Left colon (tissue), 2 donors: ENCODE results near the gene SLC38A3. TPM values are rescaled to one million over a fixed set of nuclear protein-coding genes. Genes with fewer than 3 reads are reported as not detected.
"Not testable (repeated sequence)": the region's sequence is repeated elsewhere in the genome, so short reads cannot be mapped to it uniquely, and the experiment has no call there.

Experiments used
- ATAC-seq: fragments of 200-7000 bp; cut with Tn5 transposase; one replicate; pipeline ENCODE4 v1.9.1; 2020; ENCODE audit warnings: mild to moderate bottlenecking, moderate library complexity
- DNase-seq, 2 donors: peaks; one replicate each; pipeline ENCODE4 v3.0.0-alpha.2; 2020
- intact Hi-C, 2 donors: fragments of 100-400 bp; cut with DNase I in 1 of 2; cut with micrococcal nuclease in 1 of 2; formaldehyde crosslinking; loops; one replicate each; pipeline versions ENCODE4 v1.11.2 to v1.14.0; 2022; cut with DNase I, micrococcal nuclease
- total RNA-seq, 2 donors: library from RNA; stranded (reverse); fragmentation: NEBNext Ultra II Directional; extraction: Animal tissue kit (Norgen Biotek cat#: 25700); gene quantifications; one replicate each; pipeline ENCODE4 v1.2.1, GENCODE V29; 2021
- donor health status: DM: no; HTN: no; CAD: no.
- donor health status: DM: yes; HTN: yes; CAD: no.

The SLC38A3 gene
- total RNA-seq, 2 donors from 2014 or later, result not detected

DNA sequence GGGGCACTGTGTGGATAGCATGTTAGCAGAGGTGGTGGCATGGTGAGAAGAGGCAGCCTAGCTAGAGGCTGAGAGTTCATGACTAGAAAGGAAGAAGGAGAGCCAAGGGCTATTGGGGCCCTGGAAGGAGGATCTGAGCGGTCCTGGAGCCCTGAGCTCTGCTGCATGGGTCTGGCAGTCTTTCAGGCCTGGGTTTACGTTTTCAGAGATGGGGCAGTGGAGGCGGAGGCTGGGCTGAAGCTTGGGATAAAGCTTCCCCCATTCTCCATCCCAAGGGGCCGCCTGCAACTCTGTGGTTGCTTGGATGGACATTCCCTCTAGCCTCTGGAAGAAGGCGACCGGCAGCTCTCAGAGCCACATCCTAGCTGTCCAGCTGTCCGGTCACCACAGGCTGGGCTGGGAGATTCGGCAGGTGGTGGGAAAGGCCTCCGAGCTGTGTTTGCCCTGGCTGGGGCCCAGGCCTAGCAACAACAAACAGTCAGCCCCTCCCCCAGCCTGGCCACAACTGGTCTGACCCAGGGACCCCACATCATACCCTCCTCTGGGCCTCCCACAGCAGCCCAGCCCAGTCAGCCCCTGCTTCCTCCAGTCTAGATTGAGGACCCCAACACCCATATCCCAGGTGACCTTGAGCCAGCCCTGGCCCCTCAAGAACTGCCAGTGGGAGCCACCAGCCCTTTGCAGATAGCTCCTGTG is 1.8 kb upstream of the SLC38A3 start:
- ATAC-seq (no peak), DNase-seq (no peak)
- intact Hi-C loops, result no loop called here

DNA sequence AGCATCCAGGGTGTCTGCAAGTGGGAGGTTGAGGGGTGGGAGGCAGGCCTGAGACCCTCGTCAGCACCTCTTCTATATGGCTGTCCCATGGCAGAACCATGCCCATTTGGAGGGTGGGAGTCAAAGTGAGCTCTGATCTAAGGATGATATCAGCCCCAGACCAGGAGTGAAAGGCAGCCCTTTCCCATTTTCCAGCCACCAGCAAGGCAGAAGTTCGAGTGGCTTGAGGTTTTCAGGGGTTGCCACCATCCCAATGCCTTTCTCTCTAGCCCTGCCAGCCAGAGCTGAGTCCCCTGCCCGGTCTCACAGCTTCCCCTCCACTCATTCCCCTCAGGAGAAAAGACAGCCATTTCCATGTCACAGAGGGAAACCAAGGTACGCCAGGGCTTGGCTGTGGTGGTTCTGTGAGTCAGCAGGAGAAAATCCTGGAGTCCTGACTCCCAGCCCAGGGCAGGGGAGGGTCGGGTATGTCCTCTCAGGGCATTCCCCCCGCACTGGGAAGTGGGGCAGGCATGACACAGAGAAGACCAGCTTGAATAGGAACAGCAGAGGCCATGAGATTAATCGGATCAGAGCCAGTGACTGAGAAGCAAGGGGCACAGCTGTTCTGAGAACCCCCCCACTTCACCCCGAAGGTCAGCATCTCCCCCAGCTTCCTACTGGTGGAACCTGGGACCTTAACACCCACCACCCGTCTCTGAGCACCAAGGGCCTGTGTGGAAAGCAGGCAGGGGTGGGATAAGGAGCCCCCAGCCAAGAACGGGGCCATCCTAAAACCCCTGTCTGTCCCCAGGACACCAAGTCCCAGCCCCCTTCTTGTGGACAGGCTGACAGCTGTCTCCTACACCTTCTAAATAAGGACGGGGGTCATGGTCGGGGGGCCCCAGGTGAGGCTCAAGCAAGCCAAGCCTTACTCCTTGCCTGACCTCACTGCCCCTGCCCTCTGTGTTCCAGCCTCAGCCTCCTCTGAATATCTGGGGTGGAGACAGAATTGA is 965 bp upstream of the SLC38A3 start:
- no peak for ATAC-seq
- no peak for DNase-seq

DNA sequence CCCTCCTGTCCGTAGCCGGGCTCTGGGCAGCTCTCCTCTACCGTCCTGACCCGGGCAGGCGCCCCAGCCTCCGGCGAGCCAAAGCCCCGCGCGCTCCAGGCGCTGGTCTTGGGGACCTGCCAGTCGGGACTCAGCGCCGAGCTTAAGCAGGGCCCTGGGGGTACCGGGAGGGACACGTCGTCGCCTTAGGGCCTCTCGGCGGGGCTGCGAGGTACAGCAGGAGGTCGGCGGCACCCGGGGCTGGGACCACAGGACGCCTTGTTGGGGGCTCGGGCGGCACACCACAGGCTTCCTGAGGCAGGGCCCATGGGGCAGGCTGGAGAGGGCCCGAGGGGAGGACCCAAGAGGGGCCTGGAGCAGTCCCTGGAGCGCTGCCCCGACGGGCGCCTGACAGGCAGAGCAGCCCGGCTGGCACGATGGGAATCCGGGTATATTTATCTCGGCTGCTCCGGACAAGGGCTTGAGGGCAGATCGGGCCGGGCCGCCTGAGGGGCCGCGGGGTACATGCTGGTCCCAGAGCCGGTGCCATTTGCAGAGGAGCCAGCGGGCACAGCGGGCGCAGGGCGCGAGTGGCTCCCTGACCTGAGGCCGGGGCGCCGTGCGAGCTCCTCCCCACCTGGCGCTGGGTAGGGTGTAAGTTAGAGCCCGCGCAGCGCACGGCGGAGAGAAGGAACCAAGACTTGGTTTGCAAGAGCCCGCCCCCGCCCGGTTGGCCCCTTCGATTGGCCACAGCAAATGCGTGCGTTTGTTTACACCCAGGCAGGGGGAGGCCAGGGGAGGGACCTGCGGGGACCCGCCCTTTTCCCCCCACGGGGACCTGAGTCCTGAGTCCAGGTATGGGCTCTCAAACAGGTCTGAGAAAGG is 574 bp downstream of the SLC38A3 start:
- DNase-seq, result peak in 1 of 2 donors; percentile 43
- peak; percentile 56 for ATAC-seq
- intact Hi-C loops, result no loop called here

More for the DNA sequence above, 965 bp upstream of the SLC38A3 start:
- intact Hi-C loops, result no loop called here

DNA sequence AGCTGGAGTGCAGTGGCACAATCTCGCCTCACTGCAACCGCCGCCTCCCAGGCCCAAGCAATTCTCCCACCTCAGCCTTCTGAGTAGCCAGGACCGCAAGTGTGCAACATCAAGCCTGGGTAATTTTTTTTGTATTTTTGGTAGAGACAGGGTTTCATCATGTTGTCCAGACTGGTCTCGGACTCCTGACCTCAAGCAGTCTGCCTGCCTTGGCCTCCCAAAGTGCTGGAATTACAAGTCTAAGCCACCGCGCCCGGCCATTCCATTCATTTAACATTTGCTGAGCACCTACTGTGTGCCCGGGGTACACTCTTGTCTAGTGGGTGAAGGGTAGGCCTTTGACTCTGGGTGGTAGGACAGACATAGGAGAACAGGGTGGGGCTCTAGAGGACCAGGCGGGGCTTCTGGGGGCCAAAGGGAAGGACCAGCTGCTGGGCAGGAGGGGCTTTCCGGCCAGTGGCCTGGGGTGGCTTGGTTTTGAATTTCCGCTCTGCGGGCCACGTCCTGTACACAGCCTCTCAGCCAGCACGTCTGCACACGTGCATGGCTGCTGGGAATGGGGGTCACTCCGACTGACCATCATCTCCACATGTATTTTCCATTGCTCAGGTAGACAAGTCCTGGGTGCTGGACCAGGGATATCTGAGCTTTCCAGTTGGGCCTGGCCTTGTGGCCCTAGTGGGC is 2.4 kb downstream of the SLC38A3 start:
- intact Hi-C loops, result no loop called here
- ATAC-seq (no peak), DNase-seq (no peak)

DNA sequence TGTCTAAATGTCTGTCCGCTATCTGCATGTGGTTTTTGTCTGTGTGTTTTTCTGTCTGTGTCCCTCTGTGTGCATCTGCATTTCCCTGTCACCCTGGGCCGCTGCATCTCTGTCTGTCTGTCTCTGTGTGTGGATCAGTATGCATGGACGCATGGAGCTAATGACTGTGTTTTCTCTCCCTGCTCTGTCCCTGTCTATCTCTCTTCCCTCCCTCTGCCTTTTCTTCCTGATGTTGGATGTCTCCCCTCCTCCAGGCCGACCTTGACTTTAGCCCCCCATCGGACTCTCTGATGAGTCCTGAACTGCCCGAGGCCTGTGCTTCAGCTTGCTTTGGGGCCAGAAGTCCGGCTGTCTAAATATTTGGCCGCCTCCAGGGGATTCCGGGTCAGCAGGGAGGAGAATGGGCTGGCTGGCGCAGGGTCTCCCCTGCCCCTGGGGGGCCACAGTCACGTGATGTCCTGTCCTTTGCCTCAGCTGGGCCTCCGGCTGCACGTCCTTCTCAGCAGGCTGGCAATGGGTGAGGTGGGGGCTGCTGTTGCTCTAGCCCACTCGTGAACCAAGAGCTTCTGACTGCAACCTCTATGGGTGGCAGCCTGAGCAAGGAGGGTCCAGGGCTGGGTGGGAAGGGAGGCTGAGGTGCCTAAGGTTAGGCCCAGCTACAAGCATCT is 3.7 kb downstream of the SLC38A3 start:
- ATAC-seq (no peak), DNase-seq (no peak)
- intact Hi-C loops, result no loop called here

DNA sequence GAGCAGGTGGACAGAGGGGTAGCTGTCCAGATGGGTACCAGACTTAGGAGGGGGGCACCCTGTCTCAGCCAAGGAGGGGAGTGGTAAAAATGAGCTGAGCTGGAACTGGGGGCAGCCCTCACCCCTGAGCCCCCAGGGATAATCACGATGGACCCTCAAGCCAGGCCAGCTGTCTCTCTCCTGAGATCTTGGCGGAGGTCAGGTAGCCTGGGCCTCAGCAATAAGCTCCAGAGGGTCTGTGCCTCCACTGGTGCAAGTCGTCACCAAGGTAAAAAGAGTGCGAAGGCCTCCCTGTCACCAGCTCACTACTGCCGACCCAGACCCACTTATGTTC is 5.1 kb downstream of the SLC38A3 start:
- intact Hi-C loops, result no loop called here
- ATAC-seq (no peak), DNase-seq (no peak)

DNA sequence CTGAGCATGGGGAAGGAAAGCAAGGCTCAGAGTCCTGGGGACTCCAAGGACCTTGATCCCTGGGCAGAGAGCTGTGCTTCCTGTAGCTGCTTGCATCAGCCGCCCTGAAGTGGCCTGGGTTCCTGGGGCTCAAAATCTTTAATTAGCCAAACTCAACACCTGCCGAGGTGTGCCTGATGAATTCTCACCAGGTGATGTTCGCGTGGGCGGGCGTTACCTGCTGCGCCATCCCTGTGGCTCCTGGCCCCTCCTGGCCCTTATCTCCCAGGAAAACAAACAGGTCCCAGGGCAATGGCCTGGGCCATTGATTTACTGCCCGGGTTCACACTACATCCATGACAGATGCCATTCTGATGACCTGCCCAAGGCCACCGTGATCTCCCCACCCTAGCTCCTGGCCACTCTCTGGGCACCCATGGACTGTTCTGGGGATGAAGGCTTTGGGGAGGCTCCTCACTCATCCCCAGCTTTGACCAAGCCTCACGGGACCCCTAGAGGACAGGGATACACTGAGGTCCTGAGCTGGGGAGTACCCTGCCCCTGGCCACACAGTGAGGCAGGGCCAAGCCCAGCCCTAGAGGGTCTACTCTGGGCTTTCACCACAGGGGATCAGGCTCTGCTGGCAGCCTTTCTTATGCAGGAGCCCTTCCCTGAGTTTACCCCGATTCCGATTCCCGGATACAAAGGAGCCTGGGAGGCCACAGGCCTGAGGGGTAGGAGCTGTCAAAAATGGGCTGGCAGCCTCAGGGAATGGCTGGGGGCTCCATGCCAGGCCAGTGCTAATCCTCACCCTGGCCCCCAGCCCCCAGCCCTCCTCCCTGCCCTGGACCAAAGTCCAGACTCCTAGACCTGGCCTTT is 5.7 kb downstream of the SLC38A3 start:
- ATAC-seq (peak; percentile 72), DNase-seq (peak in 1 of 2 donors; percentile 44)
- intact Hi-C loops, result no loop called here

DNA sequence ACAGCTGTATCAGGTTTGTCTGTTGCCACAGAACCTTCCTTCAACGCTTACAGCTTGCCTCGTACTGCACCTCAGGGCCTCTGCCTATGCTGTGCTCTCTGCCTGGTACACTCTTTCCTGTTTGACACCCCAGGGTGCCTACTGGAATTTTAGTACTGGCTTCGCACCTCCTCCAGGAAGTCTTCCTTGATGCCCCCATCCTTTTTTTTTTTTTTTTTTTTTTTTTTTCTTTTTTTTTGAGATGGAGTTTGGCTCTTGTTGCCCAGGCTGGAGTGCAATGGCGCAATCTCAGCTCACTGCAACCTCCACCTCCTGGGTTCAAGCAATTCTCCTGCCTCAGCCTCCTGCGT is 6.3 kb downstream of the SLC38A3 start:
- DNase-seq, intact Hi-C loops: not testable (repeated sequence)
- peak; percentile 33 for ATAC-seq

DNA sequence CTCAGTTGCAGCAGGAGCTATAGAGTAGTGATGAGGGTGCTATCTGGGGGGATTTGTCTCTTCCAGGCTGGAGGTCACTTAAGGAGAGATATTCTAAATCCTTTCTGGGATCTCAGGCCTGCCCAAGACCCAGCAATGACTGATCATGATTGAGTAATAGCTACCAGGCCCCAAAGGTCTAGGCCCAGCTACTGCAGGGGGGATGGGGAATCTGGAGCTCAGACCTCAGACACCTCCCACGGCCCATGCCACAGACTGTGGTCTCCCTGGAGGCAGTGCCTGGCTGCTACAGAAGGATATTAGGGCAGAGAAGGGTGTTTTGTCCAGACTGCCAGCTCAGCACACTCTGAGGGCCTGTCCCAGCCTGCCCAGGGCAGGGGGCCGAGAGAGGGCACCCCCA is 6.9 kb downstream of the SLC38A3 start:
- DNase-seq, result no peak
- intact Hi-C loops, result no loop called here
- no peak for ATAC-seq

DNA sequence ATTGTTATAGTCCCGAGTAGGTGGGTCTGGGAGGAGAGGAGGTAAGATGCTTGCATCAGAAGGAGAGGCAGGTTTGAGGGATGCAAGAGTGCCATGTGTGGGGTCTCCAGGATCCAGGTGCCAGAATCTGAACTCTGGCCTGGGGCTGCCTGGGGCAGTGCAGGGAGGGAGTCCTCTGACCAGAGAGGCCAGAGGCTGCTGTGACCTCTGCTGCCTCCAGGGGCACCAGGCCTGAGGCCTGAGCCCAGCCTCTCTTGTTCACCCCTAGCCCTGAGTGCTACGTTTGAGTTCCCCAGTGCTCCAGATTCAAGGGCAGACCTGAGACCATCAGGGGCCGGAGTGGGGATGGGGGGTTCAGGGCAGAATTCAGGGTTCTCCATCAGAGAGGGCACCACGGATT is 7.4 kb downstream of the SLC38A3 start:
- DNase-seq (no peak), ATAC-seq (no peak)
- intact Hi-C loops, result no loop called here

DNA sequence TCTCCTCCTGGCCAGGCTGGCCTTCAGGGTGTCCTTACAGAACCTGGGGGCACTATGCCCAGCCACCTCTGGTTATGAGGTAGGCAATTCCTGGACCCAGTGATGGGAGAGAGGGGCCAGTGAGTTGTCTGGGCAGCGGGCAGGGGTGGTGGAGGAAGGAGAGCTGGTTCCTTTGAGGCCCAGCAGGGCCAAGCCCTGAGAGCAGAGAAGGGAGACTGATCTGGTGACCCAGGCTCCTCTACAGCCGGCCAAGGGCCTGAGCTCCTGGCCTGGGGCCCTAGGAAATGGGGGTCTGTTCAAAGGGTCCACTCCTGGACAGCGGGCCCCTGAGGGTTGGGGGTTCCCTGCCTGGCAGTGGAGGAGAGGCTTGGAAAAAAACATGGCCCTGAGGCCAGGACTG is 7.9 kb downstream of the SLC38A3 start:
- DNase-seq, result no peak
- intact Hi-C loops, result no loop called here
- no peak for ATAC-seq

DNA sequence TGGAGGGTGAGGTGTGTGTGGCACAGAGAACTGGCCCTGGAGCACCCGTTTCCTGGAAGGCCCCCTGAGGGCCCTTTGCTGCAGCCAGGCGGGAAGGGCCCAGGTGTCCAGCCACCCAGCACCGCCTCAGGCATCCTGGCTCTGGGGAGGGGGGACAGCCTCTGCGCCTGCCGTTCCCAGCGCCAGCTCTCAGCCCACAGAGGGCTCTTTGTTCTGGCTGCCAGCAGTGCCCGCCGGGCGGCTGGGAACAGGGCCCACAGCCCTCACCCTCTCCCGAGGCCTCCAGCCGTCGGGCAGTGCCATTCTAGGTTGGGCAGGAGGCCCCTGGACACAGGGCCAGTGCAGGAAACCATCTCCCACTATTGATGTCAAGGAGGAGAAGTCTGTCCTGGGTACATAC is 8.3 kb downstream of the SLC38A3 start:
- DNase-seq (no peak), ATAC-seq (no peak)
- intact Hi-C loops, result no loop called here

DNA sequence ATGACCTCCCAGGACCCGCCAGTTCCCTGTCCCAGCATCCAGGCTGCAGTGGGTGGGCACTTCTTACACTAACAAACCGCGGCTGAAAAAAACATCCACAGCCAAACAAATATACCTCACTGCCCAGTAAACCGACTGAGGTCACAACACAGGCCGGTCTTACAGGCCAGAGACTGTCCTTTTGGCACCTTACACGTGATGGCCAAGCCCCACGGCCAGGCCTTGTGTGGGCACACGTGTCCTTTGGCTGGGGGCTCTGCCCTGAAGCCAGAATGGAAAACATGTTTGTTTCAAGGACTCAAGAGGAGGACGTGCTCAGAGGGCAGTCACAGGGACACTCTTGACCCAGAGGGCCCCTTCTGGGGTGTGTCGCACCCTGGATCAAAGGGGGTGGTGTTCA is 9.8 kb downstream of the SLC38A3 start:
- intact Hi-C loops, result no loop called here
- DNase-seq (no peak), ATAC-seq (no peak)

DNA sequence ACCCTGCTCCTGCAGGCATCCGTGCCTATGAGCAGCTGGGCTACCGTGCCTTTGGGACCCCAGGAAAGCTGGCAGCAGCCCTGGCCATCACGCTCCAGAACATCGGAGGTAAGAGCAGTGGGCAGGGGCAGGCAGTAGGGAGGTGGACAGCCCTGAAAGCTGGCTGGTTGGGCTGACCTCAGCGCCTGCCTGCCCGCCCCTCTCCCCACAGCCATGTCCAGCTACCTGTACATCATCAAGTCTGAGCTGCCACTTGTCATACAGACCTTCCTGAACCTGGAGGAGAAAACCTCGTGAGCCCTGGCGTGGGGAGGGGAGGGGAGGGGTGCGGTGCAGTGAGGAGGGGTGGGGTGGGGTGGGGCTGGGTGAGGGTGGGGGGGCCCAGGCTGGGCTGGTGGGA is 10.5 kb downstream of the SLC38A3 start:
- DNase-seq (no peak), ATAC-seq (no peak)
- intact Hi-C loops, result no loop called here

DNA sequence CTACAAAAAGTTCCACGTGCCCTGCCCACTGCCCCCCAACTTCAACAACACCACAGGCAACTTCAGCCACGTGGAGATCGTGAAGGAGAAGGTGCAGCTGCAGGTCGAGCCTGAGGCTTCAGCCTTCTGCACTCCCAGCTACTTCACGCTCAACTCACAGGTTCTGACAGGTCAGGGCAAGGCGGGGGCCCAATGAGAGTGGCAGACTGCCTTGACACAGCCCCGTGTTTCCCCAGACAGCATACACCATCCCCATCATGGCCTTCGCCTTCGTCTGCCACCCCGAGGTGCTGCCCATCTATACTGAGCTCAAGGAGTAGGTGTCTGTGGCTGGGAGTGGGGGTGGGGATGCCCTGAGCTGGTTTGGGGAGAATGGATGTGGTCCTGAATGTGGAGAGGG is 12.6 kb downstream of the SLC38A3 start:
- ATAC-seq (no peak), DNase-seq (no peak)
- intact Hi-C loops, result no loop called here

DNA sequence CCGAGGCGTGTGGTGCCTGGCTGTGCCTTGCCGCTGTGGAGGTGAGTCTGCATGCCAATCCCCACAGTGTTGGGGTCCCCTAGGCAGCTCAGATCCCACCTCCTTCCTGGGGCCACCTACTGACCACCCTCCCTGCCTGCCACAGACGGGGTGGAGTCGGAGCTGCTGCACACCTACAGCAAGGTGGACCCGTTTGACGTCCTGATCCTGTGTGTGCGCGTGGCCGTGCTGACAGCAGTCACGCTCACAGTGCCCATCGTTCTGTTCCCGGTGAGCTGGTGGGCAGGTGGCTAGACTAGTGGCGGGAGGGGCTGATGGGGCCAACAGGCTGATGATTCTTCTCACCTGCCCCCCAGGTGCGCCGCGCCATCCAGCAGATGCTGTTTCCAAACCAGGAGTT is 13.4 kb downstream of the SLC38A3 start:
- ATAC-seq (no peak), DNase-seq (no peak)
- intact Hi-C loops, result no loop called here

DNA sequence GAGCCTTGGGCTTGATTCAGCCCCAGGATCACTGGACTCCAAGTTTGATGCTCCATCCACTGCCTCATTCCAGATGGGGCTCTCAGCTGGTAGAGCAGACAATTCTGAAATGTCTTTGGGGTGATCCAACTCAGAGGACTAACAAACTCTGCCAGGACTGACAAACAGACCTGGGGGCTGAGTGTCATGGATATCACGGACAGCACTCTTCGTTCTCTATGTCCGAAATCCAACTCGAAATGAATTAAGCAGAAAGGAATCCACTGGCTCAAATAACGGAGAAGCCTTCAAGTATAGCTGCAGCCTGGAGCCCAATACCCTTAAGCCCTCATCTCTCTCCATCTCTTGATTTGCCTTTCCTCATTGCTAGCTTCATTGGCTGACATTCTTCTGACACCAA is 14.2 kb downstream of the SLC38A3 start:
- intact Hi-C loops, result no loop called here
- ATAC-seq (no peak), DNase-seq (no peak)

DNA sequence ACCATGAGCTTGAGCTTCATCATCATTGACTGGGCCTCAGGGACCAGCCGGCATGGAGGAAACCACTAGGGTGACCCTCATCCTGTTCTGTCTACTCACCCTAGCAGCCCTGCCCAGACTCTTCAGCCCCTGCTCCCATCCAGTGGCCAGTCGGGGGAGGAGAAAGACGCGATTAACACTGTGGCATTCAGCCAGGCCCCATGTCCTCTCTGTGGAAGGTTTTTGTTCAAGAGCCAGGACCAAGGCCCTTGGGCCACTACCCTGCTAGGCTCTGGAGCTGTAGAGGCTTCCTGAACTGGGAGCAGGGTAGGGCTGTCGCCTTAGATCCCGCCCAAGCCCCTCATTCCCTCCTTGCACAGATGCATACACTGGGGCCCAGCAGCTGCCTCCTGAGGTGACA is 15.0 kb downstream of the SLC38A3 start:
- ATAC-seq, result no peak
- DNase-seq, result no peak
- intact Hi-C loops, result no loop called here
